ENCODE measurements around the gene CLEC20A. TPM values are rescaled to one million over a fixed set of nuclear protein-coding genes. Genes with fewer than 3 reads are reported as not detected.
"Not testable (repeated sequence)": the region's sequence is repeated elsewhere in the genome, so short reads cannot be mapped to it uniquely, and the experiment has no call there.

CLEC20A gene
- total RNA-seq, 2 experiments from 2014 or later, result not detected

DNA sequence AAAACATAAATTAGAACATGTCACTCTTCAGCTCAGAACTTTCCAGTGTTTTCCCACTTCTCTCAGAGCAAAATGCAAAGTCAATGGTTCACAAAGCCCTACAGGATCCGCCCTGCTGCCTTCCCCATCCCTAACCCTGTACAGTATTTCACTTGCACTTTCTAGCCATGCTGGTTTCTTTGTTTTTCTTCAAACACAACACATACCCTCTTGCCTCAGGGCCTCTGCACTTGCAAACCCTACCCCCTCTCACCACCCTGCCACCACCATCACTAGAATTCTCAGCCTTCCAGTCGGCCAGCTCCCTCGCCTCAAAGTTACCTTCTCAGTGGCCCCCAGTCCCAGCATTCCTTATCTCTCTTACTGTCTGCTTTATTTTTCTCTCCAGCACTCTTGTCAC lies 33.7 kb upstream of the CLEC20A start:
- ChIA-PET CTCF (interaction anchor here (5.1 kb wide), 1 partner anchor 13 kb away, joined by 43 read pairs; no protein-coding TSS in a partner anchor), POLR2A (no interaction called here)

DNA sequence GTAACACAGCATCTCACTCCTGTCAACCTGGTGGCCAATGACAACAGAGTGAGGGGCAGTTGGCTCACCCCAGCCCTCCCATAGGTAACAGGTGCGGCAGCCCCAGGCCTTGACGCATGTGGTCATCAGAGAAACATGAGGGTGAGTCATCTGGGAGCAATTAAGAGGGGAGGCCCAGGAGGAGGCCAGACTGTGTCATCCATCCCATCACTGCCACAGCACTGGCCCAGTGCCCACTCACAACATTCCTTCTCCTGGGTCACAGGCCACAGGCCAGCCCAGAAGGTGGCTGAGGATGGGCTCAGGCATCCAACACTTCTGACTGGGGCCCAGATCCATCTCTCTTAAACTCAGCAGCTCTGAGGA lies 33.3 kb upstream of the CLEC20A start:
- ChIA-PET CTCF (interaction anchor here (5.1 kb wide), 1 partner anchor 14 kb away, joined by 43 read pairs; no protein-coding TSS in a partner anchor), POLR2A (no interaction called here)

DNA sequence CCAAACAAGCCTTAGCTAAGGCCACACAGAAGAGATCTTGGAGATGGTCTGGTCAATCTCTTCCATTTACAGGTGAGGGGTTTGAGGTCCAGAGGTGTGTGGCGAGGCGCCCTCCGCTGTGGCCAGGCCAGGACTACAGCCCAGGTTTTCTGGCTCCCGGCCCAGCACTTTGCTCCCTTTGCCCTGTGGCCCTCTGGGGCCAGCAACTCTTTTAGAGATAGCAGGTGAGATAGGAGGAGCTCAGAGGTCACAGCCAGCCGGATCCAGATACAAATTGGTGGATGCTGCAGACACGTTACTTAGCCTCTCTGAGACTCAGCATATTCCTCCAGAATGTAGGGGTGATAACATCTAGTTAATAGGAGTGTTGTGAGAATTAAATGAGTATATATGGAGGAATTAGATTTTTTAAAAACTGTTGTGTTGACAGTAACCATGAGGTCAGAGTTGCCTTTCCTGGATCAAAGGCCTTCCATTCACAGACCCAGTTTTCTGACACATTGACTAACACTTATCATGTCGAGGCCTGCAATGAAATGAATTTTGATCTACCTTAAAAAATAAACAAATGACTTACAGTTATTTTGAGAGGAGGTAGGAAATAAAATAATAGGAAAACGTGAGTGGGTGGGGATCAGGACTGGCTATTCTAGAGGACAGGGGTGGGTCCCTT lies 32.7 kb upstream of the CLEC20A start:
- POLR2A ChIA-PET, result no interaction called here
- CTCF ChIA-PET, result interaction anchor here (0.5 to 5.1 kb wide), 2 partner anchors 14 to 923 kb away, joined by 4 to 43 read pairs; no protein-coding TSS in a partner anchor

DNA sequence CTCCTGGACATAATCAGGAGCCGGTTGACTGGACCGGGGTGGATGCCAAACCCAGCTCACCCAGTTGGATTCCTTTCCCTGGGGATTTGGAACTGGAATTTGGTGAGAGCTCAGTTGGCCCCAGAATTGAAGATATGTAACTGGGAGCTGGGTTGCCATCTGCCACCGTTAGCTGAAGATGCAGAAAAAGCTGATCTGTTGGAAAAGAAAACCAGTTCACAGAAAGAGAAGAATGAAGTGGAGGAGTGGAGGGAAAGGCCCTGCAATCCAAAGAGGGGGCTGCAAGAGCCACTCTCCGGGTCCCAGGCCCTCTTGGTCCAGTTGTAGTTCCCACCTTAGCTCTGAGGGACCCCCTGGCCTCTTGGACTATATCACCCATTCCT lies 32.2 kb upstream of the CLEC20A start:
- CTCF ChIA-PET, result interaction anchor here (0.5 to 5.1 kb wide), 2 partner anchors 15 to 923 kb away, joined by 4 to 43 read pairs; no protein-coding TSS in a partner anchor
- POLR2A ChIA-PET, result no interaction called here

DNA sequence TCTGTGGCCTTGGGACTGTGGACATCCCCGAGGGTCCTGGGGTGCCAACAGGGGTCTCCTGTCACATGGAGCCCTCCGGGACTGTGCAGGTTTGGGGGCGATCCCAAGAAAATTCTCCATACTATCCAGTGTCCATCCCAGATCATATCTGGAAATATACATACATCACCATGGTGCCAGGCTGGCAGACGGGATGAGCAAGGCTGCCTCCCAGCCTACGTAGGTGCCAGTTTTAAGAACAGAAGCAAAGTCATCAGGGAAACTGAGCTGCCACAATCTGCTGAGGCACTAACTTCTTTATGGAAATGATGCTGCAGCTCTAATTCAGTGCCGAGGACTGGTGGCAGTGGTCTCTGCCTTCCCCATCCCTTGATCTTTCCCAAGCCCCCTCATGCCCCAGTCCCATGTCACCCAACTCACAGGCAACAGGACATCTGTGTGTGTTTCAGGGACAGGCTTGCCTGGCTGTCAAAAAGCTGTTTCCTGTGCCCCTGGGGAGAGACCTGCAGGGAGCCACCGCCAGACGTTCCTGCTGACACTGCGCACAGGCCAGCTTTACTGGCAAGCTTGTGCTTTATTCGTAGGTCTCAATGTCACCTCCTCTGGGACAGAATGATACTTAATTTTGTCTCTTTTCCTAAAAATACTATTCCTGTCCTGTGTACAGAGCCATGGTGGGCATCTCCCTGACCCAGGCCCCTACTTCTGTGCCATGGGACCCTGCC lies 31.6 kb upstream of the CLEC20A start:
- ChIA-PET POLR2A (no interaction called here), CTCF (interaction anchor here (5.1 kb wide), 1 partner anchor 15 kb away, joined by 43 read pairs; no protein-coding TSS in a partner anchor)

DNA sequence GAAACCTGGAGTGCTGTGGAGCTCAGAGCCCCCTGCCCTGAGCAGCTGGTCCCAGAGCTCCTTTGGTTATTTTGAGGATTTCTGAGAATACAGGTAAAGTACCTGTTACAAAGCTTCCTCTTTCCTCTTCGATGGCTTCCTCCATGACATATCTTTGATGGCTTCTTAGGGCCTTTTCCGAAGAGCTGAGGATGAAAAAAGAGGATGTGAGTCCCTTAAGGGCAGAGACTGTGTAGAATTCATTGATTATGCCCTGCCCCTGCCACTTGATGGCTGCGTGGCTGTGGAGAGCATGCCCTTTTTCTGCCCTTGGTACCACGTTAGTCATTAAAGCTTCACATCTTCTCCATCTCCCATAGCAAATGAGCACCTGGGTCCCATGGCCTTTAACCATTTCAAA lies 30.4 kb upstream of the CLEC20A start:
- CTCF ChIA-PET, result interaction anchor here (0.9 kb wide), 1 partner anchor 15 kb away, joined by 3 read pairs; no protein-coding TSS in a partner anchor
- POLR2A ChIA-PET, result no interaction called here

DNA sequence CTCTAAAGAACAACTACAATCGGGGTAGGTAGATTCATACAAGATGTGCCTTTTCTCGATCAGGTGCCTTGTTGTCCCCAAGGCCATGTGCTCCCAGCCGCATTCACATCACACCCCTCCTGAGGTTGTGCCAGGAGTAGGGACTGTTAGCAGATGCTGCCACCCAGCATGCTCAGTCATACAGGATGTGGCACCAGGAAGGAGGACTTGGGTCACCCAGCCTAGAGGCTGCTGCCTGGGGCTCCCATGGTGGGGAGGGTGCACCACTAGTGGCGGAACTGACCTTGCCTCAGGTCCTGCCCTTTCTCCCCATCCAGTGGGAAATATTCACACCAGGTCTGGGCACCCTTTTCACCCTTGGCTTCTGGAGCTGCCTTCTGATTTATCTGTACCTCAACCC lies 24.5 kb upstream of the CLEC20A start:
- ChIA-PET CTCF (no interaction called here), POLR2A (no interaction called here)

DNA sequence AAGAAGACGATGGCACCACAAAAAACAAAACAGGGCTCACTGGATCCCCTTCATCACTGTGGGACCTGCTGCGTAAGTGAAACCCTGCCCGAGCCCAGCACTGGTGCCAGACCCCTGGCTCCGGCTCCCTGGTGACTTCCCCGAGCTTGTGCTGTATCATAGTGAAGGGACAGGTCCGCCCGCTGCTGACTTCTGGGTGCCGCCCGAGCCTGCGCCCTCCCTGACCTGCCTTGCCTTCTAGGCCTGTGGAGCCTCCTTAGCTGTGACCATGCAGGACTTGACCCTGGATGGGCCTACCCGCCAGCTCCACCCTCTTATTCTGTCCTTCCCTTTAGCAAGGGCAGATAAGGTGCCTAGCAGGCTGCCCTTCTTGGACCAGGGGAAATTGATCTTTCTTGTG lies 24.0 kb upstream of the CLEC20A start:
- CTCF ChIA-PET, result no interaction called here
- POLR2A ChIA-PET, result no interaction called here

DNA sequence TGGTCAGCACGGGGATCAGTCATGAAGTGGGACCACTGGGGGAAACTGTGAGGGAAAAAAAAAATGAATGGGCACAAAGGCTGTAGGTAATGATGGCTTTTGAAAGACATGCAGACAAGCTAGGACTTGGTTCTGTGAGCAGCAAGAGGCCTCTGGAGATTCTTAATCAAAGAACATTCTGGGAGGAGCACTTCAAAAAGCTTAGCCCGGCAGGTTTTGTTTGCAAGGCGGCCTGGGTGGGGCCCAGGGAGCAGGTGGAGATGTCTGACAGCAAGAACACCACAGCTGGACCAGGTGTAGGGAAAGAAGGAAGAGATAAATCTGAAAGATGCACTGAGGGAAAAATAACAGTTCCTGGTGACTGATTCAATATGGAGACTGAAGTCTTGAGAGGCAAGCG lies 22.1 kb upstream of the CLEC20A start:
- CTCF ChIA-PET, result no interaction called here
- POLR2A ChIA-PET, result no interaction called here

DNA sequence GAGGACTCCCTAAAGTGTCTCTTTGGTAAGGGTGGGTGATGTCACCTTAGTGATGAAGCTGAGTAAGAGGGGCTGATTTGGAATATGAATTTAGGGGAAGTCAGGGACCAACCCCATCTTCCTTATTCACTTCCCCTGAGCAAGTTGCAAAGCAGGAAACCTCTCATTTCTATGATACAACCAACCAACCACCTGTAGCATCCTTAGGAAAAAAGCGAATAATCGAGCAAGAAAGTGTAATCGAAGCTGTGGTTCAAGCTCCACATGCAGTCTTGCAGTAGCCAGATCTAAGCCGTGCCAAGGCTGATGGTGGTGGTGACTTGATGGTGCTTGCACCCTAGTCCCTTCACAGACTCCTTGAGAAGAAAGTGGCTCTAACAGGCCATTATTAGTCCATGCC lies 19.3 kb upstream of the CLEC20A start:
- CTCF ChIA-PET, result no interaction called here
- POLR2A ChIA-PET, result no interaction called here

DNA sequence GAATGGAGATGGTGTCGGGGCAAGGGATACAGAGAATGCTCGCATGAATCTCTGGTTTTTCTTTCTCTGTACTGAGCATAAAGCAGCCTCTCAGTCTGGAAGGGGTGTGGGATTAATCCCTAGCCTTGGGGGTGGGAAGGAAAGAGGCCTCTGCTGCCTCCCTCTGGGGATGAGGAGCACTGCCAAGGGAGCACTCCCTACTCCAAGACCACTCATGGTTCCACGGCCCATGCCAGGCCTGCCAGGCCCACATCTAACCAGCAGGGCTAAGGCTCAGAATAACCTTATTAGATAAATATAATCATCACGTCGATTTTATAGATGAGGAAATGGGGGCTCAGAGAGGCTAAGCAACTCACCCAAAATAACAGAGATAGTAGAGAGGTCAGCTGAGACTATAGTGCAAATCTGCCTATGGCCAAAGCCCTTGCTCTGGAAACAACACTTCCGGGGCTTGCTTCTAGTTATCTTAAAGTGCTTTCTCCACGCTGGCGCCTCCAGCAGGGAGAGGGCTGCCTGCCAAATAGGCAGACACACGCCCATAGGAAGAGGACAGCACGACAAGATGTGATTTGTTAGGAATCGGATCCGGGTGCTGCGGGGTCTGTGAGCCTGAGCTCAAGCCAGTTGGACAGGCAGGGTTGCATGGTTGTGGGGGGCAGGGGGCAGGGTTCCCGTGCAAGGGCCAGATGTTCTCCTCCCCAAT lies 16.7 kb upstream of the CLEC20A start:
- POLR2A ChIA-PET, result no interaction called here
- CTCF ChIA-PET, result no interaction called here

DNA sequence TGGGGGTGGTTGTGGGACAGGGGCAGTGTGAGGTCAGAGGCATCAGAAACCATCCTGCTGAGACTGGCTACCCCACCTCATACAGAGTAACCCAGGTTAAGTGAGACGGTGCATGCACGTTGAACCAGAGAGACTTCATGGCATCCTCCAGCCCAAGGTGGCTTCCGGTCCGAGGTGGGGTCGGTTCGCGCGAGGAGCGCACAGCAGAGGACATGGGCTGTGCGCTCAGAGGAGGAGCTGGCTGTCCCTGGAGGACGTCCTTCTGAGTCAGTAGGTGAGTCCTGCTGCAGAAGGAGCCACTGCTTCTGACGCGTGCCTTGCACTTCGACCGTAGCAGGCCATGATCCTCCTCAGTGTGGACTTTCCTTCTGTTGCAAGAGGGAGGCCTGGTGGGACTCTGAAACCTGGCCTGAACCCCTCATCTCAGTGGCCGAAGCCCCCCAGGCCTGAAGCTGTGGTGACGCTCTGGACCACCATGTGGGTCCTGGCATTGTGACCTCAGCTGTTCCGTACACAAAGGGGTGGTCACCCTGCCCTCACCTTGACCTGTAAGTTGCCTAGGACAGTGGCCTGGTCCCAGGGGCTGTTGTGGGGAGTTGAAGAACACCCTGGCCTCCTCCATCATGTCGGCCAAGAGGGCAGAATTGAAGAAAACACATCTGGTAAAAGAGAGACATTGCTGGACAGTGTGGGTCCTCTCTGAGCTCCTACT lies 16.0 kb upstream of the CLEC20A start, which contains the start of gene TEX35:
TSS of gene TEX35 (plus strand) at position 544 of the 712 bp plus-strand sequence. CDS start at position 624, 80 bp downstream.
- POLR2A ChIA-PET, result no interaction called here

DNA sequence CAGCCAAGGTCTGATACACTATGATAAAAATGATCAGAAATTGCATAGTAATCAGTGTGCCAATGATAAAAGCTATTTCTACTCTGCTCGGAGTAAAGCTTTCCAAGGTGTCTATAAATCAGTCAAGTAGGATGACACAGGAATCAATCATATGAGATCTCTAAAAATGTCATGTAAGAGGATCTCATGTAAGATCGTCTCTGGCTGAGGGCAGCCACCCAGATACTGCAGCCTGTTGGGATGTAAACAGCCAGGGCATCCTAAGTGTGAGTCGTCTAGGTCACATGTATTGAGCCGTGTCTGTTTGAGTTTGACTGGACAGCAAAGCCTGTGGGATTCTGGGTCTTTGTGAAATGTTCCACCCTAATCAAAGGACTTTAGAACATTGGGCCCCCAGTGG lies 13.4 kb upstream of the CLEC20A start:
- CTCF ChIA-PET, result no interaction called here
- POLR2A ChIA-PET, result no interaction called here

More for the DNA sequence above, 16.0 kb upstream of the CLEC20A start, which contains the start of gene TEX35:
- CTCF ChIA-PET, result no interaction called here

DNA sequence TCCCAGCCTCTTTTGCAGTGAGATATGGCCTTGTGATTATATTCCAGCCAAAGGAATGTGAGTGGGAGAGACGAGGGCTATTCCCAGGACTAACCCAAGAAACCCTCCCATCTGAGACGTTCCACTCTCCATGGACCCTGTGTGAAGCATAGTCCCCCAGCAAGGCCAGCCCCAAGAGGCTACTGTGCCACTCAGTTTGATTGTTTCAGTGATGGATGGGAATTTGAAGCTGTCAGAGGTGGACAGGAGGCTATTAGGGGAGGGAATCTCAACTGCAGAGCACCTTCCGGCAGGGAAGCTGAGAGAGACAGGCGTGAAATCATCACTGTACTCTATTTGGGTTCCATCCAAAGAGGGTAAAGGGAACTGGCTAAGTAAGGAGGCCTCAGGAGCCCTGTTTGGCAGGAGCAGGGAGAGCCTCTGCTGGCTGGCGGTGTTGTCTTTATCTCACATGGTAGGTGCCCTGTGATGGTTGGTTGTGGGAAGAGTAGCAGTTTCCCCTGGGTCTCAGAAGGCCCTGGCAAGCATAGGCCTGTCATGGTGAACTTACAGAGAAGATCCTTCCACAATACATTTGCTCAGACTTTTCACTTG lies 12.7 kb upstream of the CLEC20A start:
- ChIA-PET CTCF (no interaction called here), POLR2A (no interaction called here)

DNA sequence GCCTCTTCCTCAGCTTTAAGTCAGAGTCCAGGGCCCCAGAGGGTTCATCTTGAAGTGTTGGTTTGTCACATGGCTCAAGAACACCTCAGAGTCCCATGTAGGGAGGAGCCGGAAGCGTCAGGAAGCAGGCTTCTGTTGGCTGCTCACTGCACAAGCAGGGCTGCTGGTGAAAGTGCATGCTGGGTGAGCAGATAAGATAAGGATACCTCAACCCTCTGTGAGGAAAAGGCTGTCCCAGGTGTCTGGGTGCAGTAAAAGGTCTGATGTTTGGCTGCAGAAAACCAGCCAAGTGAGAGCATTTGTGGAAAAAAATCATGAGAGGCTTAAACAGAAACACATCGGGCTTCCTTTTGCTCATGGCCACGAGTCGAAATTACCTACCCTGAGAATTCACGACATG lies 9.9 kb upstream of the CLEC20A start:
- CTCF ChIA-PET, result no interaction called here
- POLR2A ChIA-PET, result no interaction called here

DNA sequence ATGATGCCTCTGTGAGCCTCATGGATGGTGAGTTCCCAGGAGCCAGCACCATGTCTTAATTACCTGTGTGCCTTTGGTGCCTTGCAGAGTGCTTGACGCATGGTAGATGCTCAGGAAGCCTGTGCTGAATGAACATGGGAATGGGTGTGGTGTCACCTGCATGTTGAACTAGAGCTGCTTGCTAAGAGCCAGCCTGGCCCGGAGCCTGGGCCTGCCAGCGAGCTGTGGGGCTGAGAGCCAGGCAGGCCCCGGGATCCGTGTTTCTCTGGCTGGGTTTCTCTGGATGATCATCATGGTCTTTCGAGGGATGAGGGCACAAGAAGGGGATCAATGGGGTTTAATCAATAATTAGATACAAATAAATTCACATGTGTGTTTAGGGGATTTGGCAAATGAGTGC lies 9.4 kb upstream of the CLEC20A start:
- CTCF ChIA-PET, result no interaction called here
- POLR2A ChIA-PET, result no interaction called here

DNA sequence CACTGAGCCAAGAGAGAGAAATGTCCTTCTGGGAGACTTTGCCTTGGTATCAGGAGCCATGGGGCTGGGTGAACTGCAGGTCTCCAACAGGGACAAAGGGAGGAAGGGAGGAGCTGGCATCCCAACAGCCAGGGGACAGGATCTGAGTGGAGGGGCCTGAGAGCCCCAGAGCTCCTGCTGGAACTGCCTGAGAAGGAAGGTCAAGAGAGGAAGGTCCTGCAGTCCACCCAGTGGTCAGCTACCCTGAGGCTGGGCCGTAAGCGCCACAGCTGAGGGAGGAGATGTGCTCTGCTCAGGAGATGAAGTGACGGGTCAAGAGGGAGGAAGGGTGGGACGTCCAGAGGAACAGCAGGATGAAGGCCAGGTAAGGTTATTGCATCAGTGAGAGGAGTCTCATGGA lies 7.5 kb upstream of the CLEC20A start:
- POLR2A ChIA-PET, result no interaction called here
- CTCF ChIA-PET, result no interaction called here

DNA sequence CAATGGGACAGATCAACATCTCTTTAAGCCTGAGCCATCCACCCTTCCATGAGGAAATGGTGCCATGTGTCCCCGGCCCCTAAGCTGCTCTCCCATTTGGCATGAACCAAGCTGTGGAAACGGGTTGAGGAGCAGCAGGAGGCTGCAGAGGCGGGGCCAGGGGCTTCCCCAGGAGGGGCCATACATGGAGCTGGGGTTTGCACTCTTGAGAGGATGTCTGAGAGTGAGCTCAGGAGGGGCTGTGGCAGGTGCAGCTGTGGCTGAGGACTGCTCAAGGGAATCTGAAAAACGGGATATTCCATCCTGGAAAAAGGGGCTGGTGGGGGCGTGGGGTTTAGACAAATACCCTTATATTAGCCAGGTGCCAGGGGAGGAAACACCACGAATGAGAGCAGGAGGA lies 7.1 kb upstream of the CLEC20A start:
- CTCF ChIA-PET, result no interaction called here
- POLR2A ChIA-PET, result no interaction called here

DNA sequence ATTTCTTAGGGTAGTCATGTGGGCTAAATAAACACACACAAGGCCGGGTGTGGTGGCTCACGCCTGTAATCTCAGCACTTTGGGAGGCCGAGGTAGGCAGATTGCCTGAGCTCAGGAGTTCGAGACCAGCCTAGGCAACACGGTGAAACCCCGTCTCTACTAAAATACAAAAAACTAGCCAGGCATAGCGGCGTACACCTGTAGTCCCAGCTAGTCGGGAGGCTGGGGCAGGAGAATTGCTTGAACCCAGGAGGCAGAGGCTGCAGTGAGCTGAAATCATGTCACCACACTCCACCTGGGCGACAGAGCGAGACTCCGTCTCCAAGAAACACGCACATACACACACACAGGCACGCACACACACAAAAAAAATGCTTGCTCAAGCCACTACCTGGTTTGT lies 6.6 kb upstream of the CLEC20A start:
- CTCF ChIA-PET, result interaction anchor here (0.7 kb wide), 1 partner anchor 195 kb away, joined by 4 read pairs; no protein-coding TSS in a partner anchor
- POLR2A ChIA-PET, result not testable (repeated sequence)

DNA sequence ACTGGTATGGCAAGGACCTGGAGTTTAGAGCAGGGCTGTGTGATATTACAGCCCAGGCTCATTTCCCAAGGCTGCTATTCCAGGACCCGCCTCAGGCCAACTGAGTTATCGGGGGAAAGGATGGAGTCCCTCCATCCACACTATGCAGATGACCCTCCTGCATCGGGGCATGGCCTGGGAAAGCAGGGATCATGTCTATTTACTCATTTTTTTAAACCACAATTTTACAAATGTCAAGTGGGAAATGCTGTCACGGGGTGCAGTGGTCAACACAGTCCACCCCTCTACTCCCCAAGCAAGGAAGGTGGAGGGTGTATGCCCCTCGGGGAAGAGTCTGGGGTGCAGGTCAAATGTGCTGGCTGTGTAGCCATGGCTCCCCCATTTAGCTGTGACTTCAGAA lies 6.1 kb upstream of the CLEC20A start:
- ChIA-PET CTCF (interaction anchor here (0.7 kb wide), 1 partner anchor 195 kb away, joined by 4 read pairs; no protein-coding TSS in a partner anchor), POLR2A (no interaction called here)

All from activated CD8-positive, alpha-beta memory T cell treated with anti-CD3 and anti-CD28 coated beads for 36 hours (primary cell).